Iris pigment epithelial cell (primary cell): ENCODE data around the gene RSAD1.

Experiments used
- DNase-seq: peaks from one replicate; pipeline ENCODE4 v3.0.0-alpha.2; 2011; ENCODE audit warnings: low read depth

Gene RSAD1

DNA sequence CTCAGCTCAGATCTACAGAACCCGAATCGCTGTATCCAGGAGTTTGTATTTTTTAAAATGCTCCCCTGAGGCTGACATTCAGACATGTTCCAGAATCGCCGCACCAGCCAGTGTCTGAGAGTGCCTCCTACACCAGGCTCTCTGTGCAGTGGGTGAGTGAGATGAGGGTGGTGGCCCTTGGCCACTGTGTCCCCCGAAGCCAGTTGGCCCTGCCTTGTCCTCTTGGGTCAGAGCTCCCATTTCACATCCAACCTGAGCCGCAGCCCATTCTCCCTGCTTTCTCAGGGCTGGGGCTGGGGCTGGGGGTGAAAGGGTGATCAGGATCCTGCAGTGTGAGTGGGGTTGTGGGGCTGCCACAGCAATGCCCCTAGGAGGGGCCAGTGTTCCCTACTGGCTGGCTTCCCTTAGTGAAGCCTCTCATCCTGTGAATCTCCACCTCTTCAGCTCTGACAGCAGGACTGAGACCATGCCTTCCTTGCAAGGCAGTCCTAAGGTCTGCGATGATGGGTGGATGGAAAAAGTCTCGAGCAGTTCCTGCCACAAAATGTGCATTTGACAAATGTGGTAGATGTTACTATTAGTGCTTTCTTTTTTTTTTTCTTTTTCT lies 16.7 kb downstream of the RSAD1 start:
- DNase-seq, result no peak

GRCh38 chr17:50495918-50496317 lies 17.3 kb downstream of the RSAD1 start:
- DNase-seq, result peak; percentile 64

DNA sequence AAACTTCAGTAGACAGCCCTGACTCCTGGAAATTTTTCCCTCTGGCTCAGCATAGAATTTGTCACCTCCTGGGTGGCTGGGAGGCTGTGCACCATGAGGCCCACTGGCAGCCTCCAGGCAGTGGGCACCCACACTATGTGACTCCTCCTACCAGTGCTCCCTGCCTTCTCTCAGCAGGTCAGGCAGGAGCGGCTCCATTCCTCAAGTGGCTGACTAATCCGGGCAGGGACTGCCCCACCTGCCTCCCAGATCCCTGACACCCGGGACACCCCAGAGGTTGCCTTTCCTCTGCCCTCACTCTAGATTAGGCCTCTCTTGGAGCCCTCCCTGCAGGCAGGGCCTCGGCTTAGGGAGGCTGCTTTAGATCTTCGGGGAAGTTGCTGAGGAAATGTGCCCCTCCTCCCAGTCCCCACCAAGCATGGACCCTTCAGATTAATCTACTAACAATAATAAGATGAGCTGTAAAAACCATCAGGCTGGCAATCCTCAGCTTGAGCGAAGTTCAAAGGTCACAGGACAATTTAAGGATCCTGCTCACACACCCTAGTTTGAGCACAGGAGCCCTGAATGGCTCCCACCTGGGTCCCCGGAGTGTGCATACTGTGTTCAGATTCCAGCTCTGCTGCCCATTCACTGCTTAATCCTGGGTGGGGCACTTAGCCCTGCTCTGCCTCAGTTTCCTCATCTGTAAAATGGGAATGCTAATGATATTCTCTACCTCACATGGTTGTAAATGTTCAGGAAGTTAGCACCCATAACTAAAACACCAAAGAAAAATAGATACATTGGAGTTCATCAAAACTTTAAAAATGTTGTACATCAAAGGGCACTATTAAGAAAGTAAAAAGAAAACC lies 19.6 kb downstream of the RSAD1 start:
- DNase-seq, result no peak

DNA sequence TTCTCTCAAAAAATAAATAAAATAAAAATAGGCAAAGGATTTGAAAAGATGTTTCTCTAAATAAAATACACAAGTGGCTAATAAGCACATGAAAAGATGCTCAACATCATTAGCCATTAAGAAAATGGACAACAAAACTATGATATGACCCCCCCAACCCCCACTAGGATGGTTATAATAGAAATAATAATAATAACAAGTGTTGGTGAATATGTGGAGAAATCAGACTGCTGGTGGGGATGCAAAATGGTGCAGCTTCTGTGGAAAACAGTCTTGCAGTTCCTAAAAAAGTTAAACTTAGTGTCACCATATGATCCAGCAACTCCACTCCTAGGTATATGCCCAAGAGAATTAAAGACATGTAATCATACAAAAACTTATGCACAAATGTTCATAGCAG lies 20.6 kb downstream of the RSAD1 start:
- DNase-seq, result no peak

- no peak for DNase-seq
These were observed 21.1 kb downstream of the RSAD1 start for GRCh38 chr17:50499721-50500120.

- DNase-seq, result peak; percentile 22
These were observed 22.4 kb downstream of the RSAD1 start for GRCh38 chr17:50501054-50501453.

- no peak for DNase-seq
These were observed 23.8 kb downstream of the RSAD1 start for GRCh38 chr17:50502301-50502990.

DNA sequence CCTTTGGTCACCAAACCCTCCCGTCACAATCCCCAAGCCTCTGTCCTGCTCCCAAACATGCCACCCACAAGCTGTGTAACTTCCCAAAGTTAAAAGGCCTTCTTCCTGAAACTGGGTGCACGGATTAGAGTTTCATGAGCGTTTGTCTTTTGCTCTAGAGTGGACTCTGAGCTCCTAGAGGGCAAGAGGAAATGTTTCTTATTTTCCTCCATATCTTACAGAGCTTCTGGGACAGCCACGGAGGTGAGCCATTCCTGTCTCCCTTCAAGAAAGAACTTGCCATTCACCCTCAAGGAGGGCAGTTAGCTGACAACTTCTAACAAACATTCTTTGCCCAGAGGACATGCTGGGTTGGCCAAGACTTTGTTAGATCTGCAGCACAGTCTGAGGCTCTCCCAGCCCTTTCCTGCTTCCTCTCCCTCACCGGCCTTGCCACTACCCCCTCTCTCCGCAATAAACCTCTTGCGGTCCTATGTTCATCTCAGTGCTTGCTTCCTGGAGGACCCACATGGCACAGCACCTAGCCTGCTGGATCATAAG lies 27.0 kb downstream of the RSAD1 start:
- DNase-seq, result no peak

DNA sequence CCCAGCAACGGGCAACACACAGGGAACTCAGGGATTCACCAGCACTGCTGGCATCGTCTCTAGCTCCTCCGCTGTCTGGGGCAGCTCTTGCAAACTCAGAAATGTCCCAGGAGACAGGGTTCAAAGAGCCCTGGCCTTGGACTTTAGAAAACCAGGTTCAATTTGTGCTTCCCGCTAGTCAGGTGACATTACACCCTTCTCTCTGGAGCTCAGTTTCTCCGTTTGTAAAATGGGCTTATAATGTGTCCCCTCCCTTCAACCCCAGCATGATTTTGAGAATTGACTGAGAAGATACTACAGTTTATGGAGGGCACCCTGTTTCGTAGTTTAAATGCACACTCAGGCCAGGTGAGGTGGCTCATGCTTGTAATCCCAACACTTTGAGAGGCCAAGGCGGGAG lies 27.6 kb downstream of the RSAD1 start:
- no peak for DNase-seq

DNA sequence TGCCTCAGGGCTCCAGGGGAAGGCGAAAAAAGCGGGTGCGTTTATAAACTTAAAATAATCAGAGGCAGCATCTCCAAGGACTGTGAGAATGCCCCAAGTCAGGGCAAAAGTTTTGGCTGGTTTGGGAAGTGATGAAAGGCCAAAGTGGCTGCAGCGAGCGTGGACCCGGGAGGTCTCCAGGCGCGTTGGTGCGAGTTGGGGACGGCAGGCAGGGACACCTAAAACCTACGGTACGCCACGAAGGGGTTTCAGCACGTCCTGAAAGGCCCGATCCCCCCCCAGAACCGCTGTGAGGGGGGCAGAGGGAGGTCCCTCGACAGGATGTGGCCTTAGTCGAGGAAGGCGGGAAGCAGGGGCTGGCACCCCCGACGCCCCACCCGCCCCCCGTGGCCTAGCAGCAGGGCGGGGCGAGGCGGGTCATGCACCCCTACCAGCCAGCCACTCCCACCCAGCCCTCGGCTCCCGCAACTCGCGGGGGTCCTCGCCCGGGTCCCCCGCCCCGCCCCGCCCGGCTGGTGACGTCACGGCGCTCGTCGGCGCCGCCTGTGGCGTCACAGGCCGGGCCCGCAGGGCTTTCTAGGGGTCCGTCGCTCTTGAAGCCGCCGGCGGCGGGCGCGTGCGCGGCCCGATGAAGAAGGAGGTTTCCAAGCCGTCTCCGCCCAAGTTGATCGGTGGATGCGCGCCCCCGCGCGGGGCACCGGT lies 29.4 kb downstream of the RSAD1 start, which contains the start of gene MYCBPAP:
TSS of gene MYCBPAP (plus strand) at position 569 of the 702 bp plus-strand sequence. CDS start 236 bp downstream, outside the sequence.
- DNase-seq, result peak; percentile 83

- DNase-seq, result no peak
These were observed 30.2 kb downstream of the RSAD1 start for GRCh38 chr17:50508573-50509460.

DNA sequence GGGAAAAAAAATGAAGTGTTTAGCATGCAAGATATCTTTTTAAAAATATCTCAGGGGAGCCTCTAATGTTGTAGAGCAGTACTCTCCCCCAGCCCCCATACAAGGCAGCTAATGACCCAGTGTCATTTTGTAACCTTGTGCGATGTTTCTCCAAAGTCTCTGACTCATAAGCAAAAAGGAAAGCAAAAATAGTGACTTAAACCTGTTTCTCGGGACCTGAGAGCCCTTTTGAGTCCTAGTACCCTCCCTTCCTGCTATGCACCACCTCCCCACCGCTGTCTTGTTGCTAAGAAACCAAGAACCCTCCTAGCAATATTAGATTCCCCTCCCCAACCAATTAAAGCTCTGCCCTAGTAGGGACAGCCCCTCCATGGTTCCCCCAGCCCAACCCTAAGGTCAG lies 32.4 kb downstream of the RSAD1 start:
- DNase-seq, result peak; percentile 60

- peak; percentile 16 for DNase-seq
These were observed 34.8 kb downstream of the RSAD1 start for GRCh38 chr17:50513495-50513894.

DNA sequence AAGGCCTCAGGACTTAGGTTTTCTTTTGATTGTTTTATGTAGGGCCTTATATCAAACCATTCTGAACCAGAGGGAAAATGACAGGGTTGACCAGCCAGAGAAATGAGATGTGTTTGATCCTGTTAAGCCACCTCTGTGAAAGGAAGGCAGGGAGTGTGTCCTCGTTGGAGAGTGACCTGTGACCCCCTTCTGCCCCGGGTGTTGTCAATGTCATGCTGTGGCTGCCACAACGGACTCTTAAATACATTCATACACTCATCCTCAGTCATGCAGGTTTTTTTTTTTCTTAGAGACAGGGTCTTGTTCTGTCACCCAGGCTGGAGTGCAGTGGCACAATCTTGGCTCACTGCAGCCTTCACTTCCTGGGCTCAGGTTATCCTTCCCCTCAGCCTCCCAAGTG lies 35.7 kb downstream of the RSAD1 start:
- no peak for DNase-seq

DNA sequence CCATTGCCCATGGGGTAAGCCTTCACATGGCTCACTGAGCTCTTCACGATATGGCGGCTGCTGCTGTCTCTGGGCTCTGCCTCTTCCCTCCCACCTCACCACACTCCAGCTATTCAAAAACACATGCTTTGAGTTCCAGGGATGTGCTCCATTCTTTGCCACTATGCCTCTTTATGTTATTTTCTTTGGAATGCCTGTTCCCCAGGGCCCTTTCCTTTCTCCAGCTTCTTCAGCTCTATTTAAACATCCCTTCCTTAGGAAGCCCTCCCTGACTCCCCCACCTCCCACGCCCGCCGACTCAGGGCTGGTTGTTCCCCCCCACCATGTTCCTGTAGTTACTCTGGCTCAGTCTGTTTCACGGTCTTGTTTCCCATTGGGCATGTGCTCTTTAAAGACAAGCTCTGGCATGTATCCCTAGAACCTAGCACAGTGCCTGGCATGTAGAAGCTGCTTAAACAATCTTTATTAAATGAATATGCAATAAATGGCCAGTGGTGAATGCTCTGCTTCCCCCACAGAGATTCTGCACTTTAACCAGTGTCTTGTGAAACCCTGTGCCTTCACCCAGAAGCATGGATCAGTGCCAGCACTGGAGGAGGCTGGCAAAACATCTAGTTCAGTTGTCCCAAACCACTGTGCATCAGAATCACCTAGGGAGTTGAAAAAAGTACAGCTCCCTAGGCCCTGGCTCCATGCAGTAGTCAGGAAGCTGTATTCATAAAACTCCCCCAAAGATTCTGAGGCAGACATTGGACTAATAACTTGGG lies 36.5 kb downstream of the RSAD1 start:
- DNase-seq, result peak; percentile 31

DNA sequence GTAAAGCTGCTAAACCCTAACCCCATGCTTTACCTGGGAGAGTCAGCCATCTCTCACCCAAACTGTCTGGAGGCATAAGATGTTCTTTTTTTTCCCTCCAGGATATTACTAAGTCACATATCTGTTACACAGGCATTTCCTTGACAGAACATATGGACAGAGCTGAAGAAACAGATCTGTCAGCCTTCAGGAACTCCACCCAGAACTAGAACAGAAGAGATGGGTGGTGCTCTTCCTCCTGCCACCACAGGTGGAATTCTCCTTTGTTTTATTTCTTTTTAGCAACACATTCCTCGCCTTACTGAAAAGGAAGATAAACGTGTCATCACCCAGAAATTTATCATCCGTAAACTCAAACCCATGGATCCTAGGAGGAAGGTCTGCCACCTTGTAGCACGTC lies 38.4 kb downstream of the RSAD1 start:
- DNase-seq, result no peak

GRCh38 chr17:50517504-50518383 lies 39.1 kb downstream of the RSAD1 start:
- no peak for DNase-seq

GRCh38 chr17:50518384-50519023 lies 39.8 kb downstream of the RSAD1 start:
- DNase-seq, result peak; percentile 49
